ENCODE data around the gene SELENOM.

Gene SELENOM

GRCh38 chr22:31127181-31127772 is 19.9 kb upstream of the SELENOM start:
- H3K79me2 ChIP-seq (ENCODE audit: low read length) = no peaks in the 10 kb centered on the region
- no peak overlapping the region for H3K9ac ChIP-seq (ENCODE audit: low read length)
- H3K4me1 ChIP-seq (ENCODE audit: low read length) = no peaks in the 10 kb centered on the region
- no peaks in the 10 kb centered on the region for H3K36me3 ChIP-seq (replicated peaks; ENCODE audit: insufficient read depth, low read length)
- H3K9me2 ChIP-seq (replicated peaks; ENCODE audit: insufficient read depth, low read length) = no peaks in the 10 kb centered on the region
- H3K4me2 ChIP-seq (ENCODE audit: low read depth, low read length) = no peak overlapping the region
- no peaks in the 10 kb centered on the region for H3F3A ChIP-seq (ENCODE audit: insufficient read depth, low read length)
- TF ChIP-seq EZH2 (optimal IDR thresholded peaks at IDR 0.05; ENCODE audit: low read depth, low read length) (no peak), EZH2phosphoT487 (IDR thresholded peaks at IDR 0.05; ENCODE audit: low read length) (no peak), CTCF (IDR thresholded peaks at IDR 0.05; ENCODE audit: low read length) (no peak)
- H3K4me3 ChIP-seq (ENCODE audit: low read length) = no peak overlapping the region
- peaks cover 16% of the 10 kb centered on the region for H3K27me3 ChIP-seq (replicated peaks; ENCODE audit: insufficient read depth, low read length)
- DNase-seq = no peak
- H3K9me3 ChIP-seq (replicated peaks; ENCODE audit: insufficient read depth, low read length) = no peaks in the 10 kb centered on the region
- H3K27ac ChIP-seq (ENCODE audit: low read length) = no peak overlapping the region
- H4K20me1 ChIP-seq (ENCODE audit: insufficient read depth, low read length) = no peaks in the 10 kb centered on the region
- H2AFZ ChIP-seq (ENCODE audit: low read length) = no peak overlapping the region

- Histone ChIP-seq H3K9ac (ENCODE audit: low read length) (no peak overlapping the region), H3K27ac (ENCODE audit: low read length) (no peak overlapping the region), H3F3A (ENCODE audit: insufficient read depth, low read length) (no peaks in the 10 kb centered on the region), H3K4me3 (ENCODE audit: low read length) (no peak overlapping the region), H2AFZ (ENCODE audit: low read length) (no peak overlapping the region), H3K36me3 (replicated peaks; ENCODE audit: insufficient read depth, low read length) (no peaks in the 10 kb centered on the region), H3K4me1 (ENCODE audit: low read length) (no peaks in the 10 kb centered on the region), H3K9me2 (replicated peaks; ENCODE audit: insufficient read depth, low read length) (no peaks in the 10 kb centered on the region), H3K79me2 (ENCODE audit: low read length) (no peaks in the 10 kb centered on the region), H3K27me3 (replicated peaks; ENCODE audit: insufficient read depth, low read length) (peaks cover 16% of the 10 kb centered on the region), H3K4me2 (ENCODE audit: low read depth, low read length) (no peak overlapping the region), H3K9me3 (replicated peaks; ENCODE audit: insufficient read depth, low read length) (no peaks in the 10 kb centered on the region), H4K20me1 (ENCODE audit: insufficient read depth, low read length) (no peaks in the 10 kb centered on the region)
- TF ChIP-seq EZH2phosphoT487 (IDR thresholded peaks at IDR 0.05; ENCODE audit: low read length) = no peak
- TF ChIP-seq CTCF (IDR thresholded peaks at IDR 0.05; ENCODE audit: low read length) = no peak
- TF ChIP-seq EZH2 (optimal IDR thresholded peaks at IDR 0.05; ENCODE audit: low read depth, low read length) = no peak
- no peak for DNase-seq
Observed at GRCh38 chr22:31126869-31127175, 19.5 kb upstream of the SELENOM start.

- no peaks in the 10 kb centered on the region for H3K36me3 ChIP-seq (replicated peaks; ENCODE audit: insufficient read depth, low read length)
- DNase-seq = no peak
- H3K4me2 ChIP-seq (ENCODE audit: low read depth, low read length) = no peak overlapping the region
- H3K9ac ChIP-seq (ENCODE audit: low read length) = no peak overlapping the region
- H3K4me1 ChIP-seq (ENCODE audit: low read length) = no peaks in the 10 kb centered on the region
- no peak overlapping the region for H3K4me3 ChIP-seq (ENCODE audit: low read length)
- H2AFZ ChIP-seq (ENCODE audit: low read length) = no peak overlapping the region
- no peaks in the 10 kb centered on the region for H3K9me3 ChIP-seq (replicated peaks; ENCODE audit: insufficient read depth, low read length)
- H3K27ac ChIP-seq (ENCODE audit: low read length) = no peak overlapping the region
- H3K79me2 ChIP-seq (ENCODE audit: low read length) = no peaks in the 10 kb centered on the region
- no peaks in the 10 kb centered on the region for H3F3A ChIP-seq (ENCODE audit: insufficient read depth, low read length)
- H3K27me3 ChIP-seq (replicated peaks; ENCODE audit: insufficient read depth, low read length) = peaks cover 16% of the 10 kb centered on the region
- H3K9me2 ChIP-seq (replicated peaks; ENCODE audit: insufficient read depth, low read length) = no peaks in the 10 kb centered on the region
- H4K20me1 ChIP-seq (ENCODE audit: insufficient read depth, low read length) = no peaks in the 10 kb centered on the region
- TF ChIP-seq CTCF (IDR thresholded peaks at IDR 0.05; ENCODE audit: low read length) = no peak
Observed at GRCh38 chr22:31126128-31126868, 18.9 kb upstream of the SELENOM start.
